A549 (cell line): ENCODE results near the gene NAT10. TPM values are rescaled to one million over a fixed set of nuclear protein-coding genes. Genes with fewer than 3 reads are reported as not detected.

Source experiments
- ATAC-seq, 2 experiments: fragments of 200-7000 bp in 1 of 2; fragments of >200 bp in 1 of 2; cut with Nextera tagmentation in 1 of 2; cut with Tn5 transposase in 1 of 2; 3 replicates each; pipeline versions ENCODE4 v1.8.0 to v1.9.1; 2018 to 2020; ENCODE audit warnings: mild to moderate bottlenecking in 1 of 2, moderate library complexity in 1 of 2
- CTCF ChIA-PET: fragments of 300-600 bp; sonication (Branson Sonifier 250); formaldehyde crosslinking; extraction: SDS; loops from one replicate; lab custom pipeline; 2021; ENCODE audit warnings: antibody characterized with exemption, inconsistent platforms; lab: Yijun Ruan, JAX
- POLR2A ChIA-PET: fragments of 350-600 bp; formaldehyde crosslinking; extraction: SDS; loops from one replicate; lab custom pipeline; 2021; ENCODE audit warnings: antibody characterized with exemption, inconsistent platforms; lab: Yijun Ruan, JAX
- DNase-seq, 2 experiments: peaks; one replicate each; pipeline versions ENCODE4 v3.0.0 to v3.0.0-alpha.2; 2011 to 2016; ENCODE audit warnings: low read depth in 1 of 2, low spot score in 1 of 2
- FAIRE-seq: peaks from 2 replicates; lab custom pipeline; 2011; peaks lifted over from hg19 to GRCh38; lab: Jason Lieb, UNC
- H3K27ac ChIP-seq, 2 experiments: fragments of >200 bp; sonication (Bioruptor Twin); formaldehyde crosslinking; 3 replicates each; pipeline ENCODE4 v1.5.1; 2016 to 2017
- H3K4me1 ChIP-seq: fragments of >200 bp; sonication (Bioruptor Twin); formaldehyde crosslinking; 3 replicates; pipeline ENCODE4 v1.6.1; 2016
- H3K4me2 ChIP-seq: fragments of >200 bp; sonication (Bioruptor Twin); formaldehyde crosslinking; 3 replicates; pipeline ENCODE4 v1.6.1; 2016
- H3K4me3 ChIP-seq: fragments of >200 bp; sonication (Bioruptor Twin); formaldehyde crosslinking; 3 replicates; pipeline ENCODE4 v1.5.1; 2016
- H3K9me3 ChIP-seq: fragments of >200 bp; sonication (Bioruptor Twin); formaldehyde crosslinking; 3 replicates; pipeline ENCODE4 v1.6.1; 2016
- CBX2 ChIP-seq: fragments of 200-600 bp; sonication (generic); IDR thresholded peaks from 2 replicates; pipeline ENCODE4 v1.6.1; 2016; ENCODE audit warnings: low read depth, mild to moderate bottlenecking, borderline replicate concordance
- CBX8 ChIP-seq: fragments of 200-600 bp; sonication (generic); IDR thresholded peaks from 2 replicates; pipeline ENCODE4 v1.6.1; 2016
- CHD2 ChIP-seq: fragments of 150-350 bp; IDR thresholded peaks from 2 replicates; pipeline ENCODE4 v1.6.1; 2014; ENCODE audit warnings: low read length; ENCODE audit not compliant: partially characterized antibody
- CHD4 ChIP-seq: fragments of 200-600 bp; sonication (generic); IDR thresholded peaks from 2 replicates; pipeline ENCODE4 v1.6.1; 2016; ENCODE audit warnings: antibody characterized with exemption, mild to moderate bottlenecking, borderline replicate concordance
- EHMT2 ChIP-seq: fragments of 200-600 bp; sonication (generic); IDR thresholded peaks from 2 replicates; pipeline ENCODE4 v1.6.1; 2016; ENCODE audit warnings: antibody characterized with exemption, low read depth, mild to moderate bottlenecking, moderate library complexity
- ELK1 ChIP-seq: fragments of 150-350 bp; IDR thresholded peaks from 2 replicates; pipeline ENCODE4 v1.6.1; 2014; ENCODE audit warnings: low read depth, mild to moderate bottlenecking, low read length
- FOSL2 ChIP-seq, 2 experiments: fragments of 450-650 bp in 1 of 2; fragments of >200 bp in 1 of 2; sonication (Bioruptor Twin) in 1 of 2; formaldehyde crosslinking; IDR thresholded peaks; 2 replicates each; pipeline versions ENCODE4 v1.5.0 to v1.6.1; 2016 to 2020; ENCODE audit warnings: mild to moderate bottlenecking in 1 of 2, moderate library complexity in 1 of 2
- FOXS1 ChIP-seq: fragments of 250-450 bp; sonication (Bioruptor Pico); IDR thresholded peaks from 2 replicates; pipeline ENCODE4 v1.5.0; 2020; ENCODE audit warnings: mild to moderate bottlenecking, moderate library complexity
- GATA3 ChIP-seq: IDR thresholded peaks from 2 replicates; pipeline ENCODE4 v1.6.1; 2012; ENCODE audit warnings: borderline replicate concordance
- HDAC2 ChIP-seq: fragments of 200-600 bp; sonication (generic); IDR thresholded peaks from 2 replicates; pipeline ENCODE4 v1.6.1; 2016
- HMGXB4 ChIP-seq: fragments of 250-450 bp; sonication (Bioruptor Pico); IDR thresholded peaks from 2 replicates; pipeline ENCODE4 v1.5.0; 2021; ENCODE audit warnings: mild to moderate bottlenecking, moderate library complexity, borderline replicate concordance
- HOXA7 ChIP-seq: fragments of 250-450 bp; sonication (Bioruptor Pico); IDR thresholded peaks from 2 replicates; pipeline ENCODE4 v1.5.0; 2020; ENCODE audit warnings: mild to moderate bottlenecking, moderate library complexity
- HOXB5 ChIP-seq: fragments of 250-450 bp; sonication (Bioruptor Pico); IDR thresholded peaks from 2 replicates; pipeline ENCODE4 v1.5.0; 2020; ENCODE audit warnings: mild to moderate bottlenecking, moderate library complexity
- JUN ChIP-seq, 2 experiments: fragments of >200 bp; sonication (Bioruptor Twin); formaldehyde crosslinking; IDR thresholded peaks; 2 replicates in 1 of 2; 3 replicates in 1 of 2; pipeline ENCODE4 v1.6.1; 2016 to 2017
- KDM5A ChIP-seq: fragments of 200-600 bp; sonication (generic); IDR thresholded peaks from 2 replicates; pipeline ENCODE4 v1.6.1; 2016; ENCODE audit warnings: antibody characterized with exemption, mild to moderate bottlenecking
- MAX ChIP-seq: IDR thresholded peaks from 2 replicates; pipeline ENCODE4 v1.6.1; 2012
- NFE2L2 ChIP-seq: fragments of 150-350 bp; conservative IDR thresholded peaks from 2 replicates; pipeline ENCODE4 v1.6.1; 2014; ENCODE audit warnings: low read length
- NPAS2 ChIP-seq: fragments of 250-450 bp; sonication (Bioruptor Pico); IDR thresholded peaks from 2 replicates; pipeline ENCODE4 v1.8.0; 2022; ENCODE audit warnings: mild to moderate bottlenecking, moderate library complexity, borderline replicate concordance
- NR3C1 ChIP-seq: fragments of >200 bp; sonication (Bioruptor Twin); formaldehyde crosslinking; IDR thresholded peaks from 3 replicates; pipeline ENCODE4 v1.6.1; 2017
- PHF8 ChIP-seq: fragments of 200-600 bp; sonication (generic); IDR thresholded peaks from 2 replicates; pipeline ENCODE4 v1.6.1; 2016; ENCODE audit warnings: low read depth, mild to moderate bottlenecking, antibody characterized with exemption, moderate library complexity, borderline replicate concordance
- POLR2A ChIP-seq: IDR thresholded peaks from 2 replicates; pipeline ENCODE4 v1.6.1; 2012; ENCODE audit warnings: mild to moderate bottlenecking, low read length
- RAD21 ChIP-seq, 2 experiments: fragments of >200 bp in 1 of 2; sonication (Bioruptor Twin) in 1 of 2; formaldehyde crosslinking in 1 of 2; IDR thresholded peaks in 1 of 2; conservative IDR thresholded peaks in 1 of 2; 2 replicates in 1 of 2; 3 replicates in 1 of 2; pipeline ENCODE4 v1.6.1; 2012 to 2018; ENCODE audit warnings: inconsistent platforms in 1 of 2
- RARB ChIP-seq: fragments of 250-450 bp; sonication (Bioruptor Pico); IDR thresholded peaks from 2 replicates; pipeline ENCODE4 v1.8.0; 2021; ENCODE audit warnings: mild to moderate bottlenecking, moderate library complexity
- RCOR1 ChIP-seq: fragments of 150-350 bp; IDR thresholded peaks from 2 replicates; pipeline ENCODE4 v1.6.1; 2014; ENCODE audit warnings: antibody characterized with exemption, low read length, low read depth
- RNF2 ChIP-seq: fragments of 200-600 bp; sonication (generic); IDR thresholded peaks from 2 replicates; pipeline ENCODE4 v1.6.1; 2016; ENCODE audit warnings: low read depth, mild to moderate bottlenecking, antibody characterized with exemption, moderate library complexity, borderline replicate concordance
- ZFP36 ChIP-seq: fragments of 450-650 bp; IDR thresholded peaks from 2 replicates; pipeline ENCODE4 v1.6.1; 2014; ENCODE audit warnings: borderline replicate concordance; ENCODE audit not compliant: partially characterized antibody
- ZNF302 ChIP-seq: fragments of 250-450 bp; sonication (Bioruptor Pico); IDR thresholded peaks from 2 replicates; pipeline ENCODE4 v1.9.0; 2021; ENCODE audit warnings: inconsistent platforms, mild to moderate bottlenecking, moderate library complexity
- ZSCAN20 ChIP-seq: fragments of 250-450 bp; sonication (Bioruptor Pico); IDR thresholded peaks from 2 replicates; pipeline ENCODE4 v1.8.0; 2022; ENCODE audit warnings: mild to moderate bottlenecking, moderate library complexity
- WGBS: methylation state at CpG from one replicate; pipeline ENCODE4 v1.1.6; 2017; ENCODE audit errors: missing lambda C conversion rate; 5-methylcytosine and 5-hydroxymethylcytosine counted together
- polyA plus RNA-seq, 4 experiments: library from polyadenylated mRNA; depleted of rRNA in 3 of 4; stranded (reverse); fragments of >200 nt; fragmentation: RNase III in 1 of 4; extraction: RNeasy Plus Mini Kit Qiagen cat#74134 plus additional on column Dnase treatment in 1 of 4; gene quantifications; 2 replicates in 3 of 4; 3 replicates in 1 of 4; pipeline ENCODE4 v1.2.3, GENCODE V29; 2011 to 2017

NAT10 gene
- polyA plus RNA-seq, 2 of the 4 experiments (the other 2 are of a cell fraction) = 38.6 to 59.3 TPM

GRCh38 chr11:34158661-34159060 lies 53.2 kb downstream of the NAT10 start:
- Histone ChIP-seq H3K9me3 (no peaks in the 10 kb centered on the region), H3K4me3 (no peak overlapping the region), H3K4me1 (no peaks in the 10 kb centered on the region), H3K4me2 (no peak overlapping the region), H3K27ac (no peak overlapping the region)
- ATAC-seq (no peak), DNase-seq (no peak), FAIRE-seq (no peak)
- CTCF ChIA-PET = interaction anchor here (0.9 to 2.2 kb wide), 7 partner anchors 16 to 208 kb away, joined by 3 to 9 read pairs (median 3); no protein-coding TSS in a partner anchor
- TF ChIP-seq RARB (no peak), CBX2 (no peak), CHD4 (no peak), CBX8 (no peak), ZSCAN20 (CRISPR knock-in tag) (no peak), RCOR1 (no peak), NPAS2 (no peak), NR3C1 (no peak), MAX (no peak), FOSL2 (IDR thresholded peaks at IDR 0.05) (no peak), FOSL2 (CRISPR knock-in tag; IDR thresholded peaks at IDR 0.05) (no peak), POLR2A (no peak), FOXS1 (CRISPR knock-in tag) (no peak), KDM5A (no peak), CHD2 (no peak), HDAC2 (no peak), EHMT2 (no peak), JUN (IDR thresholded peaks at IDR 0.05) (no peak), HOXB5 (CRISPR knock-in tag) (no peak), NFE2L2 (no peak), ZNF302 (CRISPR knock-in tag) (no peak)
- WGBS = 92% methylated on average over 6 of the region's 6 CpGs
- POLR2A ChIA-PET = no interaction called here

- ChIA-PET POLR2A (no interaction called here), CTCF (interaction anchor here (1.1 to 1.4 kb wide), 3 partner anchors 8 to 198 kb away, joined by 3 to 5 read pairs (median 4); no protein-coding TSS in a partner anchor)
- Histone ChIP-seq H3K4me1 (no peaks in the 10 kb centered on the region), H3K27ac (no peak overlapping the region), H3K4me2 (no peak overlapping the region), H3K9me3 (no peaks in the 10 kb centered on the region), H3K4me3 (no peak overlapping the region)
- no peak for TF ChIP-seq NR3C1
- TF ChIP-seq KDM5A = no peak
- no peak for TF ChIP-seq RNF2
- no peak for TF ChIP-seq HOXA7
- TF ChIP-seq RAD21 (conservative IDR thresholded peaks at IDR 0.05 in 1 of 2, IDR thresholded peaks at IDR 0.05 in 1 of 2) = no peak
- TF ChIP-seq CHD4 = no peak
- TF ChIP-seq PHF8 = no peak
- TF ChIP-seq RCOR1 = no peak
- no peak for TF ChIP-seq NFE2L2
- TF ChIP-seq GATA3 = no peak
- TF ChIP-seq ZFP36 = no peak
- no peak for TF ChIP-seq HMGXB4 (CRISPR knock-in tag)
- no peak for TF ChIP-seq ELK1
- no peak for TF ChIP-seq CHD2
- DNase-seq (no peak), ATAC-seq (no peak), FAIRE-seq (no peak)
- WGBS = 95% methylated on average over 13 of the region's 22 CpGs
Measured at GRCh38 chr11:34160049-34160721, 54.8 kb downstream of the NAT10 start.
